Keratinocyte (primary cell): Measurements from ENCODE around the gene GOLT1A. TPM values are rescaled to one million over a fixed set of nuclear protein-coding genes. Genes with fewer than 3 reads are reported as not detected.

Experiments
- DNase-seq: peaks from one replicate; pipeline ENCODE4 v3.0.0-alpha.2; 2011; ENCODE audit warnings: low read depth, missing footprints, low spot score
- FAIRE-seq: peaks from 2 replicates; lab custom pipeline; 2011; peaks lifted over from hg19 to GRCh38; lab: Jason Lieb, UNC
- H2AFZ ChIP-seq: 2 replicates; pipeline ENCODE4 v1.6.0; 2012; ENCODE audit warnings: low read length, control low read depth, inconsistent platforms; ENCODE audit not compliant: control insufficient read depth
- H3K27ac ChIP-seq: 2 replicates; pipeline ENCODE4 v1.5.1; 2011; ENCODE audit warnings: low read length; ENCODE audit not compliant: control insufficient read depth, insufficient read depth
- H3K27me3 ChIP-seq: 3 replicates; pipeline ENCODE4 v1.6.0; 2011; ENCODE audit warnings: low read length; ENCODE audit not compliant: control insufficient read depth, insufficient read depth; ENCODE audit errors: extremely low read depth
- H3K36me3 ChIP-seq, 2 experiments: 2 replicates in 1 of 2; 3 replicates in 1 of 2; pipeline ENCODE4 v1.5.1; 2011; ENCODE audit warnings: low read length in 2 of 2, mild to moderate bottlenecking in 1 of 2; ENCODE audit not compliant: control insufficient read depth in 2 of 2, insufficient read depth in 2 of 2; ENCODE audit errors: extremely low read depth in 1 of 2
- H3K4me1 ChIP-seq: 3 replicates; pipeline ENCODE4 v1.5.1; 2011; ENCODE audit warnings: low read length; ENCODE audit not compliant: control insufficient read depth, insufficient read depth; ENCODE audit errors: extremely low read depth
- H3K4me2 ChIP-seq: 3 replicates; pipeline ENCODE4 v1.6.0; 2011; ENCODE audit warnings: low read depth, low read length; ENCODE audit not compliant: control insufficient read depth, insufficient read depth; ENCODE audit errors: extremely low read depth
- H3K4me3 ChIP-seq, 3 experiments: fragments of 200-600 bp in 1 of 3; sonication (generic) in 1 of 3; 2 replicates in 2 of 3; 3 replicates in 1 of 3; pipeline ENCODE4 v1.5.1; 2011 to 2016; ENCODE audit warnings: low read length in 3 of 3, mild to moderate bottlenecking in 3 of 3, control low read depth in 2 of 3, inconsistent platforms in 1 of 3, low read depth in 1 of 3, mixed read lengths in 1 of 3, mixed run types in 1 of 3, moderate library complexity in 1 of 3; ENCODE audit not compliant: control insufficient read depth in 2 of 3, insufficient read depth in 2 of 3; ENCODE audit errors: extremely low read depth in 1 of 3
- H3K79me2 ChIP-seq: 2 replicates; pipeline ENCODE4 v1.6.0; 2012; ENCODE audit warnings: low read length; ENCODE audit not compliant: control insufficient read depth, insufficient read depth
- H3K9ac ChIP-seq: 3 replicates; pipeline ENCODE4 v1.6.0; 2011; ENCODE audit warnings: low read length; ENCODE audit not compliant: control insufficient read depth, insufficient read depth; ENCODE audit errors: extremely low read depth
- H3K9me1 ChIP-seq: 3 replicates; pipeline ENCODE4 v1.6.0; 2011; ENCODE audit warnings: low read length; ENCODE audit not compliant: control insufficient read depth, insufficient read depth; ENCODE audit errors: extremely low read depth
- H3K9me3 ChIP-seq: 2 replicates; pipeline ENCODE4 v1.5.1; 2012; ENCODE audit warnings: low read depth, low read length; ENCODE audit not compliant: control insufficient read depth
- H4K20me1 ChIP-seq: 3 replicates; pipeline ENCODE4 v1.6.0; 2011; ENCODE audit warnings: low read length; ENCODE audit not compliant: control insufficient read depth, insufficient read depth; ENCODE audit errors: extremely low read depth
- CTCF ChIP-seq, 3 experiments: IDR thresholded peaks in 1 of 3; conservative IDR thresholded peaks in 1 of 3; optimal IDR thresholded peaks in 1 of 3; 2 replicates in 2 of 3; 3 replicates in 1 of 3; pipeline versions ENCODE3 to v1.5.1; 2011; ENCODE audit warnings: low read length in 3 of 3, mild to moderate bottlenecking in 3 of 3, moderate library complexity in 2 of 3, control low read depth in 1 of 3, inconsistent platforms in 1 of 3; ENCODE audit not compliant: insufficient read depth in 2 of 3; ENCODE audit errors: extremely low read depth in 1 of 3
- EZH2 ChIP-seq: IDR thresholded peaks from one replicate; pipeline ENCODE4 v1.6.1; 2012; ENCODE audit warnings: inconsistent platforms, mild to moderate bottlenecking, low read length, moderate library complexity
- dilution Hi-C: fragments of 300-500 bp; cut with MboI; formaldehyde crosslinking; loops from one replicate; pipeline ENCODE4 v1.7.0; 2020; ENCODE audit warnings: low sequenced_read_pairs; ENCODE audit not compliant: extremely low pct_ligation_motif_present
- polyA plus RNA-seq, 5 experiments: library from polyadenylated mRNA; depleted of rRNA in 3 of 5; stranded (reverse) in 3 of 5; stranded (forward) in 1 of 5; unstranded in 1 of 5; fragments of >200 nt; gene quantifications; 1 replicate in 1 of 5; 2 replicates in 3 of 5; 3 replicates in 1 of 5; pipeline versions ENCODE4 v1.2.1 to v1.2.3, GENCODE V29; 2011 to 2012; ENCODE audit warnings: missing spikeins in 2 of 5, low read depth in 1 of 5, low replicate concordance in 1 of 5

GOLT1A gene
- polyA plus RNA-seq, 1 donor (not counting 4 experiments of a cell fraction or from before 2014, with no cell fraction given) = 0.46 TPM

DNA sequence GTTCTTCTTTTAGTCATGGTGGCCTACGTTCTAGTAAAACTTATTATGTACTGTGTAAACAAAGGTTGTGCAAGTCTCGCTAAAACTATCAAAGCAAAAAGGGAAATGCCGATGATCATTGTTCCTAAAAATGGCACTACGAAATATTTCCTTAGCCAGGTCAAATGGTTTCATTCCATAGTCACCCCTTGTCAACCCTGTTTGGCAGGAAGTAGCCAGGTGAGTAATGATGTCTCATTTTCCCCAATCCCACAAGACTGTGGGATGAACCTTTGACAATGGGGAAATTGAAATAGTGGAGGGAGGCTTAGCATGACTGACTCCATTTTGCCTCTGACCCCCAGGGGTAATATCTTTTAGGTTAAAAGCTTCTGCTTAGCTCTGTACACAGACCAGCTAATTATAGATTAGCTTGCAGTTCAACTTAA, 42.0 kb downstream of the GOLT1A start:
- dilution Hi-C loops = no loop called here
- peak; percentile 99 for FAIRE-seq
- peak overlapping the region; percentile 79 for H3K27ac ChIP-seq

DNA sequence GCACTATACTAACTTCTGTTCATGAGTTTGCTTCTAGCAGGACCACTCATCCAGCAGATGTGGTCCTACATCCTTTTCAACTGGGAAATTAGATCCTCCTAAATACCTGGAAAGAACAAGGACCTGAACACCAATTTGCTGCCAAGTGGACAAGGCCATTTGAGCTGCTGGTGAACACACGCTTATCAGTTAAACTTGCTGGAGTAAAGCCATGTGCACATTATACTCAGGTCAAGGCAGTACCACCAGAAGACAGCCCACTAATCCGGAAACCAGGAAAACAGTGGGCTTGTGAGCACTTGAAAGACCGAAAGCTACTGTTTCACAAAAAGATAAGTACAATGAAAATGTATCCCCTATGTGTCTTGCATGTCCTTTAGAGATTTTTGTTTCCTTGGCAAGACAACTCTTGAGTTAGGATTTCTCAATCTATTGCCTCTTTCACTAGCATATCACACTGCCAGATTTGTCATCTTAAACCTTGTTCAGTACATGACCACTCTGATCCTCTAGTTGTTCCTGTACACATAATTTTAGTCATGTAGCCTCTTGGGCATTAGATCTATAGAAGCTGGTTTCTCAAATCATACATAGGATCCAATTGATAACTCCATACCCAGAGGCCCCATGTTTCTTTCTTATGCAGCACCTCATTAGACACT, 43.2 kb downstream of the GOLT1A start:
- TF ChIP-seq EZH2 (no peak), CTCF (optimal IDR thresholded peaks at IDR 0.05 in 1 of 3, IDR thresholded peaks at IDR 0.05 in 1 of 3, conservative IDR thresholded peaks at IDR 0.05 in 1 of 3; ENCODE audit: extremely low read depth in 1 of 3, insufficient read depth in 2 of 3, low read length in 3 of 3) (no peak)
- no peaks in the 10 kb centered on the region for H3K9me1 ChIP-seq
- DNase-seq = no peak
- H3K9me3 ChIP-seq = peaks cover 6% of the 10 kb centered on the region
- no peak overlapping the region for H3K27ac ChIP-seq
- no peaks in the 10 kb centered on the region for H3K36me3 ChIP-seq
- no peak overlapping the region for H3K4me2 ChIP-seq
- no peak overlapping the region for H3K9ac ChIP-seq
- peaks cover 19% of the 10 kb centered on the region for H3K4me1 ChIP-seq
- no peak overlapping the region for H2AFZ ChIP-seq
- no peak for FAIRE-seq
- dilution Hi-C loops = no loop called here
- no peaks in the 10 kb centered on the region for H3K79me2 ChIP-seq
- H4K20me1 ChIP-seq = no peaks in the 10 kb centered on the region
- no peak overlapping the region for H3K4me3 ChIP-seq
- H3K27me3 ChIP-seq = no peaks in the 10 kb centered on the region

More for the DNA sequence above, 42.0 kb downstream of the GOLT1A start:
- Histone ChIP-seq H3K9ac (no peak overlapping the region), H3K4me2 (peak overlapping the region; percentile 44), H2AFZ (no peak overlapping the region), H3K27me3 (no peaks in the 10 kb centered on the region), H3K79me2 (no peaks in the 10 kb centered on the region), H4K20me1 (no peaks in the 10 kb centered on the region), H3K4me3 (peak overlapping the region in 1 of 3 experiments; percentile 36), H3K4me1 (peaks cover 19% of the 10 kb centered on the region), H3K9me3 (peaks cover 6% of the 10 kb centered on the region), H3K9me1 (no peaks in the 10 kb centered on the region), H3K36me3 (no peaks in the 10 kb centered on the region)
- peak; percentile 45 for DNase-seq
- no peak for TF ChIP-seq EZH2
- TF ChIP-seq CTCF (optimal IDR thresholded peaks at IDR 0.05 in 1 of 3, IDR thresholded peaks at IDR 0.05 in 1 of 3, conservative IDR thresholded peaks at IDR 0.05 in 1 of 3; ENCODE audit: extremely low read depth in 1 of 3, insufficient read depth in 2 of 3, low read length in 3 of 3) = no peak
